Measurements from ENCODE around the gene STX16.
"Not testable (repeated sequence)": the region's sequence is repeated elsewhere in the genome, so short reads cannot be mapped to it uniquely, and the experiment has no call there.

STX16 gene

GRCh38 chr20:58637466-58638213, 13.4 kb upstream of the STX16 start:
- TF ChIP-seq CTCF (IDR thresholded peaks at IDR 0.05; ENCODE audit: low read depth, low read length), result no peak
- DNase-seq (ENCODE audit: extremely low read depth, low read depth), result no peak

GRCh38 chr20:58638467-58639181, 12.5 kb upstream of the STX16 start:
- no peak for TF ChIP-seq CTCF (IDR thresholded peaks at IDR 0.05; ENCODE audit: low read depth, low read length)
- DNase-seq (ENCODE audit: extremely low read depth, low read depth), result no peak

GRCh38 chr20:58639182-58640146, 11.6 kb upstream of the STX16 start:
- TF ChIP-seq CTCF (IDR thresholded peaks at IDR 0.05; ENCODE audit: low read depth, low read length), result peak; percentile 29
- no peak for DNase-seq (ENCODE audit: extremely low read depth, low read depth)

- DNase-seq (ENCODE audit: extremely low read depth, low read depth), result no peak
- no peak for TF ChIP-seq CTCF (IDR thresholded peaks at IDR 0.05; ENCODE audit: low read depth, low read length)
These were observed 10.6 kb upstream of the STX16 start for GRCh38 chr20:58640446-58640845.

GRCh38 chr20:58642441-58642840, 8.6 kb upstream of the STX16 start:
- DNase-seq (ENCODE audit: extremely low read depth, low read depth), result no peak

GRCh38 chr20:58642896-58643295, 8.2 kb upstream of the STX16 start:
- not testable (repeated sequence) for DNase-seq (ENCODE audit: extremely low read depth, low read depth)

More at GRCh38 chr20:58642441-58642840, 8.6 kb upstream of the STX16 start:
- TF ChIP-seq CTCF (IDR thresholded peaks at IDR 0.05; ENCODE audit: low read depth, low read length), result no peak

- DNase-seq (ENCODE audit: extremely low read depth, low read depth), result no peak
- TF ChIP-seq CTCF (IDR thresholded peaks at IDR 0.05; ENCODE audit: low read depth, low read length), result no peak
These were observed 5.6 kb upstream of the STX16 start for GRCh38 chr20:58645412-58645968.
